WTC11 (cell line): ENCODE results near the gene RBMS1. TPM values are rescaled to one million over a fixed set of nuclear protein-coding genes. Genes with fewer than 3 reads are reported as not detected.

ENCODE experiments used
- ATAC-seq: fragments of 200-7000 bp; cut with Tn5 transposase; 2 replicates; pipeline ENCODE4 v1.10.0; 2021; ENCODE audit warnings: mild to moderate bottlenecking, moderate library complexity
- CTCF ChIA-PET: fragments of 300-600 bp; sonication (Branson Sonifier 250); formaldehyde crosslinking; loops from one replicate; lab custom pipeline; 2021; ENCODE audit warnings: antibody characterized with exemption; lab: Charles Lee
- POLR2A ChIA-PET: fragments of 350-600 bp; sonication (Branson Sonifier 250); formaldehyde crosslinking; loops from one replicate; lab custom pipeline; 2021; ENCODE audit warnings: antibody characterized with exemption; lab: Charles Lee
- DNase-seq: peaks from one replicate; pipeline ENCODE4 v3.0.0; 2021; ENCODE audit warnings: low spot score
- H3K27ac Mint-ChIP-seq: 2 replicates; pipeline ENCODE4 v1.8.0; 2021; ENCODE audit warnings: mixed read lengths
- H3K27me3 Mint-ChIP-seq: 2 replicates; pipeline ENCODE4 v1.8.0; 2021; ENCODE audit warnings: low read depth, mild to moderate bottlenecking, moderate library complexity, mixed read lengths
- H3K36me3 Mint-ChIP-seq: 2 replicates; pipeline ENCODE4 v1.8.0; 2021; ENCODE audit warnings: mixed read lengths
- H3K4me1 Mint-ChIP-seq: 2 replicates; pipeline ENCODE4 v1.8.0; 2022; ENCODE audit warnings: mixed read lengths
- H3K4me3 Mint-ChIP-seq: 2 replicates; pipeline ENCODE4 v1.8.0; 2021; ENCODE audit warnings: mild to moderate bottlenecking, moderate library complexity, mixed read lengths
- H3K9me3 Mint-ChIP-seq: 2 replicates; pipeline ENCODE4 v1.8.0; 2021; ENCODE audit warnings: mixed read lengths
- ATF1 ChIP-seq: sonication (generic); formaldehyde crosslinking; IDR thresholded peaks from 2 replicates; pipeline ENCODE4 v1.8.1; 2023; ENCODE audit warnings: mild to moderate bottlenecking, moderate library complexity, missing genetic modification reagents
- CBFB ChIP-seq: sonication (generic); formaldehyde crosslinking; IDR thresholded peaks from 2 replicates; pipeline ENCODE4 v1.8.1; 2022; ENCODE audit warnings: mild to moderate bottlenecking, low read depth, missing genetic modification reagents
- ESRRA ChIP-seq: sonication (generic); formaldehyde crosslinking; IDR thresholded peaks from 2 replicates; pipeline ENCODE4 v1.8.1; 2022; ENCODE audit warnings: mild to moderate bottlenecking, missing genetic modification reagents, borderline replicate concordance
- FOXP1 ChIP-seq: sonication (generic); formaldehyde crosslinking; IDR thresholded peaks from 2 replicates; pipeline ENCODE4 v1.8.0; 2022; ENCODE audit warnings: missing genetic modification reagents, mild to moderate bottlenecking, moderate library complexity, borderline replicate concordance
- GRHL2 ChIP-seq: fragments of 250-450 bp; sonication (Bioruptor Pico); IDR thresholded peaks from 2 replicates; pipeline ENCODE4 v1.8.0; 2022; ENCODE audit warnings: mild to moderate bottlenecking, moderate library complexity; ENCODE audit not compliant: insufficient replicate concordance, severe bottlenecking
- HMGA2 ChIP-seq: fragments of 250-450 bp; sonication (Bioruptor Pico); IDR thresholded peaks from 2 replicates; pipeline ENCODE4 v1.4.0; 2021; ENCODE audit warnings: mild to moderate bottlenecking, moderate library complexity
- JAZF1 ChIP-seq: fragments of 250-450 bp; sonication (Bioruptor Pico); IDR thresholded peaks from 2 replicates; pipeline ENCODE4 v1.9.0; 2021; ENCODE audit warnings: moderate library complexity, mild to moderate bottlenecking, inconsistent platforms
- JUN ChIP-seq: sonication (generic); formaldehyde crosslinking; IDR thresholded peaks from 2 replicates; pipeline ENCODE4 v1.8.0; 2023; ENCODE audit warnings: mild to moderate bottlenecking, missing genetic modification reagents
- NR2C2 ChIP-seq: sonication (generic); formaldehyde crosslinking; IDR thresholded peaks from 2 replicates; pipeline ENCODE4 v1.8.0; 2022; ENCODE audit warnings: mild to moderate bottlenecking, missing genetic modification reagents
- NR3C1 ChIP-seq: sonication (generic); formaldehyde crosslinking; conservative IDR thresholded peaks from 2 replicates; pipeline ENCODE4 v1.8.1; 2023; ENCODE audit warnings: low read depth, mild to moderate bottlenecking, missing genetic modification reagents
- PRRX2 ChIP-seq: fragments of 250-450 bp; sonication (Bioruptor Pico); IDR thresholded peaks from 2 replicates; pipeline ENCODE4 v1.8.0; 2021; ENCODE audit warnings: mild to moderate bottlenecking
- RORB ChIP-seq: fragments of 250-450 bp; sonication (Bioruptor Pico); IDR thresholded peaks from 2 replicates; pipeline ENCODE4 v1.9.0; 2021; ENCODE audit warnings: mild to moderate bottlenecking
- SOX15 ChIP-seq: fragments of 250-450 bp; sonication (Bioruptor Pico); IDR thresholded peaks from 2 replicates; pipeline ENCODE4 v1.9.0; 2021; ENCODE audit warnings: mild to moderate bottlenecking
- TEAD1 ChIP-seq: sonication (generic); formaldehyde crosslinking; IDR thresholded peaks from 2 replicates; pipeline ENCODE4 v1.8.0; 2022; ENCODE audit warnings: mild to moderate bottlenecking, missing genetic modification reagents
- TP53 ChIP-seq: sonication (generic); formaldehyde crosslinking; IDR thresholded peaks from 2 replicates; pipeline ENCODE4 v1.8.1; 2023; ENCODE audit warnings: mild to moderate bottlenecking, missing genetic modification reagents
- ZNF138 ChIP-seq: sonication (generic); formaldehyde crosslinking; conservative IDR thresholded peaks from 2 replicates; pipeline ENCODE4 v1.8.1; 2022; ENCODE audit warnings: mild to moderate bottlenecking, moderate library complexity, missing genetic modification reagents
- ZNF263 ChIP-seq: sonication (generic); formaldehyde crosslinking; IDR thresholded peaks from 2 replicates; pipeline ENCODE4 v1.8.1; 2022; ENCODE audit warnings: low read depth, mild to moderate bottlenecking, moderate library complexity, missing genetic modification reagents
- total RNA-seq: library from RNA; stranded (reverse); gene quantifications from 3 replicates; pipeline ENCODE4 v1.2.3, GENCODE V29; 2021
- TF ChIP-seq, protein P1 (sequence below): sonication (generic); formaldehyde crosslinking; IDR thresholded peaks from 2 replicates; pipeline ENCODE4 v1.8.0; 2022; ENCODE audit warnings: mild to moderate bottlenecking, missing genetic modification reagents
- TF ChIP-seq, protein P2 (sequence below): sonication (generic); formaldehyde crosslinking; IDR thresholded peaks from 2 replicates; pipeline ENCODE4 v1.8.1; 2023; ENCODE audit warnings: mild to moderate bottlenecking, missing genetic modification reagents, borderline replicate concordance
- TF ChIP-seq, protein P3 (sequence below): sonication (generic); formaldehyde crosslinking; IDR thresholded peaks from 2 replicates; pipeline ENCODE4 v1.8.0; 2023; ENCODE audit warnings: missing genetic modification reagents
- TF ChIP-seq, protein P4 (sequence below): sonication (generic); formaldehyde crosslinking; IDR thresholded peaks from 2 replicates; pipeline ENCODE4 v1.8.1; 2023; ENCODE audit warnings: mild to moderate bottlenecking, moderate library complexity, missing genetic modification reagents
- TF ChIP-seq, protein P5 (sequence below): fragments of 250-450 bp; sonication (Bioruptor Pico); conservative IDR thresholded peaks from 2 replicates; pipeline ENCODE4 v1.9.0; 2021; ENCODE audit warnings: mild to moderate bottlenecking
- TF ChIP-seq, protein P6 (sequence below): sonication (generic); formaldehyde crosslinking; IDR thresholded peaks from 2 replicates; pipeline ENCODE4 v1.8.0; 2022; ENCODE audit warnings: missing genetic modification reagents

Gene RBMS1
- total RNA-seq, 1 experiment from 2014 or later, result 56.3 TPM

DNA sequence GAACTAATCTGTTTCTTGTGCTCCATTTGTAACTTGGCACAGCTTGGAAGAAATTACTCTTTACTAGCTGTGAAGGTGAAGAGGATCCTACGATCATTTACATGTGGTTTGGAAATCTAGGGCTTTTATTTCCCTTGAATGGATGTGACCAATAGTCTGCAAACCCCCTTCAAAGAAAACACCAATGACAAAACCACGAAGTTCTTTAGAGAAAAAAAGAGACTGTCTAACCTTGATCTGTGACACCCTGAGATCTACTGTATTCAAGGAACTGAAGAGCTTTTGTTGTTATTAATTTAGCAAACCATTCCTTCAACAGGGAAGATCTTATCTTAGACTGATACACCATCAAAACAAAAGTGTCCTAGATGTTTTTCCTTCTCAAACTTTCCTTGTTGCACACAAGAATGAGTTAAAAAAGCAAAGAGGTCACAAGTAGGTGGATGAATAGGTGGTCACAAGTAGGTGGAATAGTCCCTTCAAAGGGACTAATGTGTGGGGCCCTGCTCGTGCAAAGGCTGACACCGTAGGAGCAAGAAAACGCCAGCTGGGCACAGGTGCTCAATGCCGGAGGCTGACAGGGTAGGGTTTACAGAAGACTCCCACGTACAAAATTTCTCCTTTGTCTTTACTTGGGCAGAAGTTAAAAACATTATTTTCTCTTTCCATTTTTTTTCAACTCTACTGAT, 197.9 kb downstream of the RBMS1 start:
- Mint-ChIP-seq H3K27me3 (no peaks in the 10 kb centered on the region), H3K9me3 (no peaks in the 10 kb centered on the region), H3K4me1 (peaks cover 22% of the 10 kb centered on the region), H3K4me3 (no peak overlapping the region), H3K36me3 (peaks cover 32% of the 10 kb centered on the region), H3K27ac (no peak overlapping the region)
- CTCF ChIA-PET, result no interaction called here
- POLR2A ChIA-PET, result interaction anchor here (0.6 kb wide), 1 partner anchor 98 kb away, joined by 3 read pairs; no protein-coding TSS in a partner anchor
- DNase-seq (no peak), ATAC-seq (no peak)
- TF ChIP-seq TEAD1 (CRISPR knock-in tag) (no peak), HMGA2 (no peak), ZNF263 (no peak), NR3C1 (no peak), RORB (no peak), SOX15 (CRISPR knock-in tag) (no peak)

DNA sequence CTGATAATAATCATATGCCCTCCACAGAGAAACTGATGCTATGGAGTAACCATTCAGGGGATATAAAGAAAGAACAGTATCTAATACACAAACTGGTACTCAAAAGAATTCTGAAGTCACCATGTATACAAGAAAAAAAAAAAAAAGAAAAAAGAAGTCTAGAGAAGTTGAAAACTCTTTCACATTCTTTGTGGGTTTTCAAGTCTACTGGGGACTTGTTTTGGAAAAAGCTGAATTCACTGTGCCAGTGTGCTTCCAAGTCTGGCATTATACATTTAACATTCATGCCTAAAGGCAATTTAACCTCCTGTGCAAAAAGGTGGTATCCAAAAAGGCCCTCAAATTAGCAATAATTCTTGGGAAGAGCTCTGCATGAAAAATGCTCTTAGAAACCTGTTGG, 198.7 kb downstream of the RBMS1 start:
- DNase-seq (no peak), ATAC-seq (no peak)
- H3K4me3 Mint-ChIP-seq, result no peak overlapping the region
- ChIA-PET POLR2A (no interaction called here), CTCF (no interaction called here)
- peaks cover 18% of the 10 kb centered on the region for H3K4me1 Mint-ChIP-seq
- no peaks in the 10 kb centered on the region for H3K27me3 Mint-ChIP-seq
- H3K9me3 Mint-ChIP-seq, result no peaks in the 10 kb centered on the region
- H3K36me3 Mint-ChIP-seq, result peaks cover 28% of the 10 kb centered on the region
- H3K27ac Mint-ChIP-seq, result no peak overlapping the region
- TF ChIP-seq, protein P1, sequence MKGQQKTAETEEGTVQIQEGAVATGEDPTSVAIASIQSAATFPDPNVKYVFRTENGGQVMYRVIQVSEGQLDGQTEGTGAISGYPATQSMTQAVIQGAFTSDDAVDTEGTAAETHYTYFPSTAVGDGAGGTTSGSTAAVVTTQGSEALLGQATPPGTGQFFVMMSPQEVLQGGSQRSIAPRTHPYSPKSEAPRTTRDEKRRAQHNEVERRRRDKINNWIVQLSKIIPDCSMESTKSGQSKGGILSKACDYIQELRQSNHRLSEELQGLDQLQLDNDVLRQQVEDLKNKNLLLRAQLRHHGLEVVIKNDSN (CRISPR knock-in tag), result no peak
- TF ChIP-seq TP53, result no peak
- no peak for TF ChIP-seq JUN (CRISPR knock-in tag)
- TF ChIP-seq, protein P2, sequence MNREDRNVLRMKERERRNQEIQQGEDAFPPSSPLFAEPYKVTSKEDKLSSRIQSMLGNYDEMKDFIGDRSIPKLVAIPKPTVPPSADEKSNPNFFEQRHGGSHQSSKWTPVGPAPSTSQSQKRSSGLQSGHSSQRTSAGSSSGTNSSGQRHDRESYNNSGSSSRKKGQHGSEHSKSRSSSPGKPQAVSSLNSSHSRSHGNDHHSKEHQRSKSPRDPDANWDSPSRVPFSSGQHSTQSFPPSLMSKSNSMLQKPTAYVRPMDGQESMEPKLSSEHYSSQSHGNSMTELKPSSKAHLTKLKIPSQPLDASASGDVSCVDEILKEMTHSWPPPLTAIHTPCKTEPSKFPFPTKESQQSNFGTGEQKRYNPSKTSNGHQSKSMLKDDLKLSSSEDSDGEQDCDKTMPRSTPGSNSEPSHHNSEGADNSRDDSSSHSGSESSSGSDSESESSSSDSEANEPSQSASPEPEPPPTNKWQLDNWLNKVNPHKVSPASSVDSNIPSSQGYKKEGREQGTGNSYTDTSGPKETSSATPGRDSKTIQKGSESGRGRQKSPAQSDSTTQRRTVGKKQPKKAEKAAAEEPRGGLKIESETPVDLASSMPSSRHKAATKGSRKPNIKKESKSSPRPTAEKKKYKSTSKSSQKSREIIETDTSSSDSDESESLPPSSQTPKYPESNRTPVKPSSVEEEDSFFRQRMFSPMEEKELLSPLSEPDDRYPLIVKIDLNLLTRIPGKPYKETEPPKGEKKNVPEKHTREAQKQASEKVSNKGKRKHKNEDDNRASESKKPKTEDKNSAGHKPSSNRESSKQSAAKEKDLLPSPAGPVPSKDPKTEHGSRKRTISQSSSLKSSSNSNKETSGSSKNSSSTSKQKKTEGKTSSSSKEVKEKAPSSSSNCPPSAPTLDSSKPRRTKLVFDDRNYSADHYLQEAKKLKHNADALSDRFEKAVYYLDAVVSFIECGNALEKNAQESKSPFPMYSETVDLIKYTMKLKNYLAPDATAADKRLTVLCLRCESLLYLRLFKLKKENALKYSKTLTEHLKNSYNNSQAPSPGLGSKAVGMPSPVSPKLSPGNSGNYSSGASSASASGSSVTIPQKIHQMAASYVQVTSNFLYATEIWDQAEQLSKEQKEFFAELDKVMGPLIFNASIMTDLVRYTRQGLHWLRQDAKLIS, result no peak
- TF ChIP-seq, protein P3, sequence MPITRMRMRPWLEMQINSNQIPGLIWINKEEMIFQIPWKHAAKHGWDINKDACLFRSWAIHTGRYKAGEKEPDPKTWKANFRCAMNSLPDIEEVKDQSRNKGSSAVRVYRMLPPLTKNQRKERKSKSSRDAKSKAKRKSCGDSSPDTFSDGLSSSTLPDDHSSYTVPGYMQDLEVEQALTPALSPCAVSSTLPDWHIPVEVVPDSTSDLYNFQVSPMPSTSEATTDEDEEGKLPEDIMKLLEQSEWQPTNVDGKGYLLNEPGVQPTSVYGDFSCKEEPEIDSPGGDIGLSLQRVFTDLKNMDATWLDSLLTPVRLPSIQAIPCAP (CRISPR knock-in tag), result no peak
- no peak for TF ChIP-seq GRHL2
- TF ChIP-seq, protein P4, sequence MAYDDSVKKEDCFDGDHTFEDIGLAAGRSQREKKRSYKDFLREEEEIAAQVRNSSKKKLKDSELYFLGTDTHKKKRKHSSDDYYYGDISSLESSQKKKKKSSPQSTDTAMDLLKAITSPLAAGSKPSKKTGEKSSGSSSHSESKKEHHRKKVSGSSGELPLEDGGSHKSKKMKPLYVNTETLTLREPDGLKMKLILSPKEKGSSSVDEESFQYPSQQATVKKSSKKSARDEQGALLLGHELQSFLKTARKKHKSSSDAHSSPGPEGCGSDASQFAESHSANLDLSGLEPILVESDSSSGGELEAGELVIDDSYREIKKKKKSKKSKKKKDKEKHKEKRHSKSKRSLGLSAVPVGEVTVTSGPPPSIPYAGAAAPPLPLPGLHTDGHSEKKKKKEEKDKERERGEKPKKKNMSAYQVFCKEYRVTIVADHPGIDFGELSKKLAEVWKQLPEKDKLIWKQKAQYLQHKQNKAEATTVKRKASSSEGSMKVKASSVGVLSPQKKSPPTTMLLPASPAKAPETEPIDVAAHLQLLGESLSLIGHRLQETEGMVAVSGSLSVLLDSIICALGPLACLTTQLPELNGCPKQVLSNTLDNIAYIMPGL, result no peak
- no peak for TF ChIP-seq JAZF1 (CRISPR knock-in tag)
- TF ChIP-seq ESRRA, result no peak
- no peak for TF ChIP-seq PRRX2 (CRISPR knock-in tag)
- no peak for TF ChIP-seq NR2C2 (CRISPR knock-in tag)
- TF ChIP-seq, protein P5, sequence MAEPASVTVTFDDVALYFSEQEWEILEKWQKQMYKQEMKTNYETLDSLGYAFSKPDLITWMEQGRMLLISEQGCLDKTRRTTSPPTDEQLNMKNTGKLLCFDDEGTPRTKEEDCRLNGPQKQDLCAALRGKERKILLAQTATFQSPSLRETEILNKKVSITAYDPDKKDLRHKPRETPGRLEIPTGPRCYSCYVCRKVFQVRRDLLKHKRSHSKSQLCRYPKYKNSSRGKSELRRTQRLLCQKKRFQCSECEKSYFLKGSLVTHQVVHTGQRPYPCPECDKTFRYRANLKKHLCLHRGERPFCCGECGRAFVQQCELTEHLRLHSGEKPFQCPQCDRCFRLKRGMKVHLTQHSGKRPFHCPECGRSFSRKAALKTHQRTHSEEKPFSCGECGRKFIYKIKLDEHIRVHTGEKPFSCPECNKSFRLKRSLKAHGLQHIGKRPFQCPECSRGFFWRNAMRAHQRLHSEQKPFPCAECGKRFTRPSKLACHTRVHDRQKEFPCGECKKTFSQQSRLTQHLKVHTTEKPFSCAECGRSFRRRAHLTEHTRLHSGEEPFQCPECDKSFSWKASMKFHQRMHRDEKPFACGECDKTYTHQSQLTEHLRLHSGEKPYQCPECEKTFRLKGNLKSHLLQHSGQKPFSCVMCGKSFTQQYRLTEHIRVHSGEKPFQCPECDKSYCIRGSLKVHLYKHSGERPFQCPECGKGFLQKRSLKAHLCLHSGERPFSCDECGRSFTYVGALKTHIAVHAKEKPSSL, result no peak
- no peak for TF ChIP-seq FOXP1 (CRISPR knock-in tag)
- no peak for TF ChIP-seq ZNF138 (CRISPR knock-in tag)
- TF ChIP-seq CBFB (CRISPR knock-in tag), result no peak
- no peak for TF ChIP-seq ATF1 (CRISPR knock-in tag)
- TF ChIP-seq, protein P6, sequence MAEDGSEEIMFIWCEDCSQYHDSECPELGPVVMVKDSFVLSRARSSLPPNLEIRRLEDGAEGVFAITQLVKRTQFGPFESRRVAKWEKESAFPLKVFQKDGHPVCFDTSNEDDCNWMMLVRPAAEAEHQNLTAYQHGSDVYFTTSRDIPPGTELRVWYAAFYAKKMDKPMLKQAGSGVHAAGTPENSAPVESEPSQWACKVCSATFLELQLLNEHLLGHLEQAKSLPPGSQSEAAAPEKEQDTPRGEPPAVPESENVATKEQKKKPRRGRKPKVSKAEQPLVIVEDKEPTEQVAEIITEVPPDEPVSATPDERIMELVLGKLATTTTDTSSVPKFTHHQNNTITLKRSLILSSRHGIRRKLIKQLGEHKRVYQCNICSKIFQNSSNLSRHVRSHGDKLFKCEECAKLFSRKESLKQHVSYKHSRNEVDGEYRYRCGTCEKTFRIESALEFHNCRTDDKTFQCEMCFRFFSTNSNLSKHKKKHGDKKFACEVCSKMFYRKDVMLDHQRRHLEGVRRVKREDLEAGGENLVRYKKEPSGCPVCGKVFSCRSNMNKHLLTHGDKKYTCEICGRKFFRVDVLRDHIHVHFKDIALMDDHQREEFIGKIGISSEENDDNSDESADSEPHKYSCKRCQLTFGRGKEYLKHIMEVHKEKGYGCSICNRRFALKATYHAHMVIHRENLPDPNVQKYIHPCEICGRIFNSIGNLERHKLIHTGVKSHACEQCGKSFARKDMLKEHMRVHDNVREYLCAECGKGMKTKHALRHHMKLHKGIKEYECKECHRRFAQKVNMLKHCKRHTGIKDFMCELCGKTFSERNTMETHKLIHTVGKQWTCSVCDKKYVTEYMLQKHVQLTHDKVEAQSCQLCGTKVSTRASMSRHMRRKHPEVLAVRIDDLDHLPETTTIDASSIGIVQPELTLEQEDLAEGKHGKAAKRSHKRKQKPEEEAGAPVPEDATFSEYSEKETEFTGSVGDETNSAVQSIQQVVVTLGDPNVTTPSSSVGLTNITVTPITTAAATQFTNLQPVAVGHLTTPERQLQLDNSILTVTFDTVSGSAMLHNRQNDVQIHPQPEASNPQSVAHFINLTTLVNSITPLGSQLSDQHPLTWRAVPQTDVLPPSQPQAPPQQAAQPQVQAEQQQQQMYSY, result no peak
